SK-N-SH treated with all-trans-retinoic acid at 6 μM for 48 hours (cell line): ENCODE results near the gene DGUOK.

Source experiments
- ATAC-seq: fragments of 200-7000 bp; cut with Tn5 transposase; 3 replicates; pipeline ENCODE4 v1.9.1; 2020; ENCODE audit warnings: mild to moderate bottlenecking, moderate library complexity
- ARNTL ChIP-seq: fragments of 450-650 bp; formaldehyde crosslinking; IDR thresholded peaks from 2 replicates; pipeline ENCODE4 v1.5.0; 2020; ENCODE audit warnings: low read depth, mild to moderate bottlenecking, moderate library complexity, borderline replicate concordance
- CSDC2 ChIP-seq: fragments of 250-450 bp; sonication (Bioruptor Pico); IDR thresholded peaks from 2 replicates; pipeline ENCODE4 v1.5.0; 2020; ENCODE audit warnings: mild to moderate bottlenecking, moderate library complexity
- GLIS3 ChIP-seq: fragments of 250-450 bp; sonication (Bioruptor Pico); IDR thresholded peaks from 2 replicates; pipeline ENCODE4 v1.5.0; 2020; ENCODE audit warnings: mild to moderate bottlenecking, moderate library complexity
- ISL1 ChIP-seq: fragments of 250-450 bp; sonication (Bioruptor Pico); IDR thresholded peaks from 2 replicates; pipeline ENCODE4 v2.1.2; 2022; ENCODE audit warnings: mild to moderate bottlenecking, moderate library complexity
- OSR1 ChIP-seq: fragments of 250-450 bp; sonication (Bioruptor Pico); IDR thresholded peaks from 2 replicates; pipeline ENCODE4 v1.8.0; 2022; ENCODE audit warnings: moderate library complexity, mild to moderate bottlenecking, inconsistent platforms
- PPARA ChIP-seq: fragments of 250-450 bp; sonication (Bioruptor Pico); IDR thresholded peaks from 2 replicates; pipeline ENCODE4 v1.5.0; 2020; ENCODE audit warnings: mild to moderate bottlenecking, borderline replicate concordance
- RARB ChIP-seq: fragments of 250-450 bp; sonication (Bioruptor Pico); IDR thresholded peaks from 2 replicates; pipeline ENCODE4 v1.8.0; 2021; ENCODE audit warnings: mild to moderate bottlenecking, moderate library complexity
- SNAI2 ChIP-seq: fragments of 250-450 bp; sonication (Bioruptor Pico); IDR thresholded peaks from 2 replicates; pipeline ENCODE4 v1.5.0; 2020; ENCODE audit warnings: mild to moderate bottlenecking, moderate library complexity
- TCF4 ChIP-seq: fragments of 250-450 bp; sonication (Bioruptor Pico); IDR thresholded peaks from 2 replicates; pipeline ENCODE4 v1.8.0; 2021; ENCODE audit warnings: mild to moderate bottlenecking, moderate library complexity, borderline replicate concordance
- ZNF70 ChIP-seq: fragments of 450-650 bp; formaldehyde crosslinking; IDR thresholded peaks from 2 replicates; pipeline ENCODE4 v1.5.0; 2020; ENCODE audit warnings: mild to moderate bottlenecking, moderate library complexity
- ZNF8 ChIP-seq: fragments of 450-650 bp; formaldehyde crosslinking; IDR thresholded peaks from 2 replicates; pipeline ENCODE4 v1.5.0; 2020; ENCODE audit warnings: mild to moderate bottlenecking, moderate library complexity
- TF ChIP-seq, protein P1 (sequence below): fragments of 250-450 bp; sonication (Bioruptor Pico); IDR thresholded peaks from 2 replicates; pipeline ENCODE4 v1.8.0; 2021; ENCODE audit warnings: low read depth, mild to moderate bottlenecking, moderate library complexity, borderline replicate concordance
- TF ChIP-seq, protein P2 (sequence below): fragments of 250-450 bp; sonication (Bioruptor Pico); IDR thresholded peaks from 2 replicates; pipeline ENCODE4 v1.5.1; 2021; ENCODE audit warnings: mild to moderate bottlenecking, moderate library complexity
- TF ChIP-seq, protein P3 (sequence below): fragments of 250-450 bp; sonication (Bioruptor Pico); IDR thresholded peaks from 2 replicates; pipeline ENCODE4 v1.5.1; 2020; ENCODE audit warnings: low read depth, mild to moderate bottlenecking, moderate library complexity
- TF ChIP-seq, protein P4 (sequence below): fragments of 250-450 bp; sonication (Bioruptor Pico); IDR thresholded peaks from 2 replicates; pipeline ENCODE4 v1.8.0; 2020; ENCODE audit warnings: mild to moderate bottlenecking, moderate library complexity, borderline replicate concordance
- TF ChIP-seq, protein P5 (sequence below): fragments of 250-450 bp; sonication (Bioruptor Pico); IDR thresholded peaks from 2 replicates; pipeline ENCODE4 v1.5.0; 2020; ENCODE audit warnings: mild to moderate bottlenecking, moderate library complexity

DGUOK gene

DNA sequence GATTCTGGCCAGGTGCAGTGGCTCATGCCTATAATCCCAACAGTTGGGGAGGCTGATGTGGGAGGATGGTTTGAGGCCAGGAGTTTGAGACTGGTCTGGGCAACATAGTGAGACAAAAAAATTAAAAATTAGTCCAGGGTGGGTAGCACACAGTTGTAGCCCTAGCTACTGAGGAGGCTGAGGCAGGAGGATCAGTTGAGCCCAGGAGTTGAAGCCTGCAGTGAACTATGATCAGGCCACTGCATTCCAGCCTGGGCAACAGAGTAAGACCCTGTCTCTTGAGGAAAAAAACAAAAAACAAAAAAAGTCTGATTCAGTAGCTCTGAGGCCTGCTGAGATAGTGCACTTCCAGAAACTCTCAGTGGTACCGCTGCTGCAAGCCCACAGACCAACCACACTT lies 50.1 kb downstream of the DGUOK start:
- TF ChIP-seq, protein P1, sequence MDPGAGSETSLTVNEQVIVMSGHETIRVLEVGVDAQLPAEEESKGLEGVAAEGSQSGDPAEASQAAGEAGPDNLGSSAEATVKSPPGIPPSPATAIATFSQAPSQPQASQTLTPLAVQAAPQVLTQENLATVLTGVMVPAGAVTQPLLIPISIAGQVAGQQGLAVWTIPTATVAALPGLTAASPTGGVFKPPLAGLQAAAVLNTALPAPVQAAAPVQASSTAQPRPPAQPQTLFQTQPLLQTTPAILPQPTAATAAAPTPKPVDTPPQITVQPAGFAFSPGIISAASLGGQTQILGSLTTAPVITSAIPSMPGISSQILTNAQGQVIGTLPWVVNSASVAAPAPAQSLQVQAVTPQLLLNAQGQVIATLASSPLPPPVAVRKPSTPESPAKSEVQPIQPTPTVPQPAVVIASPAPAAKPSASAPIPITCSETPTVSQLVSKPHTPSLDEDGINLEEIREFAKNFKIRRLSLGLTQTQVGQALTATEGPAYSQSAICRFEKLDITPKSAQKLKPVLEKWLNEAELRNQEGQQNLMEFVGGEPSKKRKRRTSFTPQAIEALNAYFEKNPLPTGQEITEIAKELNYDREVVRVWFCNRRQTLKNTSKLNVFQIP (CRISPR knock-in tag) = no peak
- TF ChIP-seq ISL1 (CRISPR knock-in tag) = no peak
- TF ChIP-seq, protein P2, sequence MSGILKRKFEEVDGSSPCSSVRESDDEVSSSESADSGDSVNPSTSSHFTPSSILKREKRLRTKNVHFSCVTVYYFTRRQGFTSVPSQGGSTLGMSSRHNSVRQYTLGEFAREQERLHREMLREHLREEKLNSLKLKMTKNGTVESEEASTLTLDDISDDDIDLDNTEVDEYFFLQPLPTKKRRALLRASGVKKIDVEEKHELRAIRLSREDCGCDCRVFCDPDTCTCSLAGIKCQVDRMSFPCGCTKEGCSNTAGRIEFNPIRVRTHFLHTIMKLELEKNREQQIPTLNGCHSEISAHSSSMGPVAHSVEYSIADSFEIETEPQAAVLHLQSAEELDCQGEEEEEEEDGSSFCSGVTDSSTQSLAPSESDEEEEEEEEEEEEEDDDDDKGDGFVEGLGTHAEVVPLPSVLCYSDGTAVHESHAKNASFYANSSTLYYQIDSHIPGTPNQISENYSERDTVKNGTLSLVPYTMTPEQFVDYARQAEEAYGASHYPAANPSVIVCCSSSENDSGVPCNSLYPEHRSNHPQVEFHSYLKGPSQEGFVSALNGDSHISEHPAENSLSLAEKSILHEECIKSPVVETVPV (CRISPR knock-in tag) = no peak
- TF ChIP-seq, all 23 proteins: peak for 0
- no peak for ATAC-seq

DNA sequence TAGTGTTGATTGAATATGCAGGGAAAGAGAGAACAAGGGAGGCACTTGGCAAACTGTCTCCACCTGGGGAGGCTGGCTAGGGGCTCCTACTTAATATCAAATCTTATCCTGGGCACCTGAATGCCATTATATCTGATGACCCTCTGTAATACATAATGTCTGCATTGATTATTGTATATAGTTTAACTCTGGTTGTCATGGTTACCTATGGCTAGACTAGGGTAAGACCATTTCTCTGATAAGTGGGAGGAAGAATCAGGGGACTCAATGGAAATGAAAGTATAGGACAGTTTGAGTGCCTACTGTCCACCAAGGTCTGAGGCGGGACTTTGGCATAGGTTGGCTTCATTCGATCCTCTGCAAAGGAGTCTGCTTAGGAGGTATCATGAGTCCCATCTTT lies 50.8 kb downstream of the DGUOK start:
- ATAC-seq = no peak
- TF ChIP-seq, protein P2 (CRISPR knock-in tag) = no peak
- no peak for TF ChIP-seq ARNTL
- no peak for TF ChIP-seq CSDC2 (CRISPR knock-in tag)
- TF ChIP-seq SNAI2 (CRISPR knock-in tag) = no peak
- TF ChIP-seq OSR1 = no peak
- TF ChIP-seq, protein P3, sequence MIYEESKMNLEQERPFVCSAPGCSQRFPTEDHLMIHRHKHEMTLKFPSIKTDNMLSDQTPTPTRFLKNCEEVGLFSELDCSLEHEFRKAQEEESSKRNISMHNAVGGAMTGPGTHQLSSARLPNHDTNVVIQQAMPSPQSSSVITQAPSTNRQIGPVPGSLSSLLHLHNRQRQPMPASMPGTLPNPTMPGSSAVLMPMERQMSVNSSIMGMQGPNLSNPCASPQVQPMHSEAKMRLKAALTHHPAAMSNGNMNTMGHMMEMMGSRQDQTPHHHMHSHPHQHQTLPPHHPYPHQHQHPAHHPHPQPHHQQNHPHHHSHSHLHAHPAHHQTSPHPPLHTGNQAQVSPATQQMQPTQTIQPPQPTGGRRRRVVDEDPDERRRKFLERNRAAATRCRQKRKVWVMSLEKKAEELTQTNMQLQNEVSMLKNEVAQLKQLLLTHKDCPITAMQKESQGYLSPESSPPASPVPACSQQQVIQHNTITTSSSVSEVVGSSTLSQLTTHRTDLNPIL (CRISPR knock-in tag) = no peak

DNA sequence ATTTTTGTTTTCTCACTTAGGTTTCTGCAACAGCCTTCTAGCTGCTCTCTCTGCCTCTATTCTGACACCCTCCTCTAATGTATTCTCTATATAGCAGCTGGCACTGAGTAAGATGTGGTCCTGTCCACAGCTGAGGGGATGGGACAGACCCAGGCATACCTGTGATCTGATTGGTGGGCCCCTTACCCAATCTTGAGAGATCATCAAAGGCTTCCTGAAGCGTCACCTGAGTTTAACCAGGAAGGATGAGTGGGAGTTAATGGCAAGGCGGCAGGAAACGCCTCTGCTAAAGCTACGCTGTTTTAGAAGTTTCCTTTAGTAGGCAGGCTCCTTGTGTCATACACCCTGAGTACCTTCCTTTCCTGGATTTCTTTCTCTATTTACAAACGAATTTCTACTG lies 52.3 kb downstream of the DGUOK start:
- no peak for ATAC-seq
- TF ChIP-seq, protein P4, sequence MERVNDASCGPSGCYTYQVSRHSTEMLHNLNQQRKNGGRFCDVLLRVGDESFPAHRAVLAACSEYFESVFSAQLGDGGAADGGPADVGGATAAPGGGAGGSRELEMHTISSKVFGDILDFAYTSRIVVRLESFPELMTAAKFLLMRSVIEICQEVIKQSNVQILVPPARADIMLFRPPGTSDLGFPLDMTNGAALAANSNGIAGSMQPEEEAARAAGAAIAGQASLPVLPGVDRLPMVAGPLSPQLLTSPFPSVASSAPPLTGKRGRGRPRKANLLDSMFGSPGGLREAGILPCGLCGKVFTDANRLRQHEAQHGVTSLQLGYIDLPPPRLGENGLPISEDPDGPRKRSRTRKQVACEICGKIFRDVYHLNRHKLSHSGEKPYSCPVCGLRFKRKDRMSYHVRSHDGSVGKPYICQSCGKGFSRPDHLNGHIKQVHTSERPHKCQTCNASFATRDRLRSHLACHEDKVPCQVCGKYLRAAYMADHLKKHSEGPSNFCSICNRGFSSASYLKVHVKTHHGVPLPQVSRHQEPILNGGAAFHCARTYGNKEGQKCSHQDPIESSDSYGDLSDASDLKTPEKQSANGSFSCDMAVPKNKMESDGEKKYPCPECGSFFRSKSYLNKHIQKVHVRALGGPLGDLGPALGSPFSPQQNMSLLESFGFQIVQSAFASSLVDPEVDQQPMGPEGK = no peak
- TF ChIP-seq ISL1 (CRISPR knock-in tag) (no peak), ZNF8 (CRISPR knock-in tag) (no peak), CSDC2 (CRISPR knock-in tag) (no peak), RARB (CRISPR knock-in tag) (no peak), TCF4 (CRISPR knock-in tag) (no peak), PPARA (no peak), GLIS3 (no peak), ZNF70 (CRISPR knock-in tag) (no peak)
- TF ChIP-seq, protein P1 (CRISPR knock-in tag) = no peak
- TF ChIP-seq, protein P5, sequence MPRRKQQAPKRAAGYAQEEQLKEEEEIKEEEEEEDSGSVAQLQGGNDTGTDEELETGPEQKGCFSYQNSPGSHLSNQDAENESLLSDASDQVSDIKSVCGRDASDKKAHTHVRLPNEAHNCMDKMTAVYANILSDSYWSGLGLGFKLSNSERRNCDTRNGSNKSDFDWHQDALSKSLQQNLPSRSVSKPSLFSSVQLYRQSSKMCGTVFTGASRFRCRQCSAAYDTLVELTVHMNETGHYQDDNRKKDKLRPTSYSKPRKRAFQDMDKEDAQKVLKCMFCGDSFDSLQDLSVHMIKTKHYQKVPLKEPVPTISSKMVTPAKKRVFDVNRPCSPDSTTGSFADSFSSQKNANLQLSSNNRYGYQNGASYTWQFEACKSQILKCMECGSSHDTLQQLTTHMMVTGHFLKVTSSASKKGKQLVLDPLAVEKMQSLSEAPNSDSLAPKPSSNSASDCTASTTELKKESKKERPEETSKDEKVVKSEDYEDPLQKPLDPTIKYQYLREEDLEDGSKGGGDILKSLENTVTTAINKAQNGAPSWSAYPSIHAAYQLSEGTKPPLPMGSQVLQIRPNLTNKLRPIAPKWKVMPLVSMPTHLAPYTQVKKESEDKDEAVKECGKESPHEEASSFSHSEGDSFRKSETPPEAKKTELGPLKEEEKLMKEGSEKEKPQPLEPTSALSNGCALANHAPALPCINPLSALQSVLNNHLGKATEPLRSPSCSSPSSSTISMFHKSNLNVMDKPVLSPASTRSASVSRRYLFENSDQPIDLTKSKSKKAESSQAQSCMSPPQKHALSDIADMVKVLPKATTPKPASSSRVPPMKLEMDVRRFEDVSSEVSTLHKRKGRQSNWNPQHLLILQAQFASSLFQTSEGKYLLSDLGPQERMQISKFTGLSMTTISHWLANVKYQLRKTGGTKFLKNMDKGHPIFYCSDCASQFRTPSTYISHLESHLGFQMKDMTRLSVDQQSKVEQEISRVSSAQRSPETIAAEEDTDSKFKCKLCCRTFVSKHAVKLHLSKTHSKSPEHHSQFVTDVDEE (CRISPR knock-in tag) = no peak
